ENCODE data around the gene NHERF1.

The NHERF1 gene

DNA sequence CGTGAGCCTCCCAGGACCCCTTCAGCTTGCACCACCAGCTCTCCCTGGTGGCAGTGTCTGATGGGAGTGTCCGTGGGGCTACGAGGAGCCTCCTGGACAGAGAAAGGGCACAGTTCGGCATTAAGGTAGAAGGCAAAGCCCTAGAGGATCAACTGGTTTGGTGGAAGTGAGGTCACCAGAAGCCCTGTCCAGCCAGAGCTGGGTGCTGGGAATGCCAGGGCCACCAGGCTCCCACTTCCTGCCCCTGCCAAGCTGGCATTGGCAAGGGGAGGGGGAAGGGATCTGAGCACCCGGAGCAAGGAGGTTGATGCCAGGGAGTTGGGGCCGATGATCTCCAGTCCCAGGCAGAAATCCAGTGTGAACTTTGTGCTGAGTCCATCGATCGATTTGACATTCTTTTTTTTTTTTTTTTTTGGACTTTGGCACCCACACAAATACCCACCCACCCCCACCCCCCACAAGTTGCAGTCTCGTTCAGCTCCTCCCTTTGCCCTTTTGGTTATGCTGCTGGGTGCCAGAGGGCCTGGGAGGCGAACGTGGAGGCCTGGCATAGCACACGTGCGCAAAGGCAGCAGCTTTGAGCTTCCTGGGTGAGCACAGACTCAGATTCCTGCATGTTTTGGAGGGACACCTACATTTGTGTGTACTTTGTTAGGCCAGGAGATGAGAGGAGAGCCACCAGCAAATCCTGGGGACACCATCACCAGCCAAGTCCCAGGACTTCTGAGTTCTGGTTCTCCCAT, 2.1 kb downstream of the NHERF1 start:
- no peak for DNase-seq

DNA sequence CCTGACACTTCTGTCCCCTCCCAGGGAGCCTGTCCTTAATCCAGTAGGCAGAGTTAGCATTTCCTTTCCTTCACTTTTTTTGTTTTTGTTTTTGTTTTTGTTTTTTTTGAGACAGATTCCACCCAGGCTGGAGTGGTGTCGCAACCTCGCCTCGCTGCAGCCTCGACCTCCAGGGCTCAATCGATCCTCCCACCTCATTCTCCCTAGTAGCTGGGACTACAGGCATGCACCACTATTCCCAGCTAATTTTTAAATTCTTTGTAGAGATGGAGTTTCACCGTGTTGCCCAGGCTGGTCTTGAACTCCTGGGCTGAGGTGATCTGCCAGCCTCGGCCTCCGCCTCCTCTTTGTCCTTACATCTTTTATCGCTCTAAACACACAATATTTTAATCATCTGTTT, 4.0 kb downstream of the NHERF1 start:
- DNase-seq, result no peak

DNA sequence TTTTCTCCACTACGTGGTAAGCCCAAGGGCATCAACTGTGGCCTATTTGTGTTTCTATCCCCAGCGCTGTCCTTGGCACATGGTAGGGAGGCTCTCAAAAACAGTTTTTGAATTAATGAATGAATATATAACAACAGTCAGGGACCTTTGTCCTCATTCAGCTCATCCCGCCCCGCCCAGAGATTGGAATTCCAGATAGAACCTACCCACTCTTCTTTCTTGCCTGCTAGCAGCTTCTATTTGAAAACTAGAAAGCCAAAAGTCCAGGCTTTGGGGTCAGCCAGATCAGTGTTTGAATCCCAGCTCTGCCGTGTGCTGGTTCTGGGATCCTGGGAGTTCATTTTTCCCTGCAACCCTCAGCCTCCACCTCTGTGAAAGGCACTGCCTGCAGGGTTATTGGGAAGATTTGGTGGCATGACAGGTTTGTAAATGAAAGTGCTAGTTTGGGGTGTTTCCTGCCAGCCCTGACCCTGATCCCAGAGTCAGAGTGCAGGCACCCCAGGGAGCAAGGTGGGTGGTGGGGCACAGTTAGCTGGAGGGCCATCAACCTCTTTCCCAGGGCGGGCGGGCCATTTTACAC, 4.5 kb downstream of the NHERF1 start:
- no peak for DNase-seq

DNA sequence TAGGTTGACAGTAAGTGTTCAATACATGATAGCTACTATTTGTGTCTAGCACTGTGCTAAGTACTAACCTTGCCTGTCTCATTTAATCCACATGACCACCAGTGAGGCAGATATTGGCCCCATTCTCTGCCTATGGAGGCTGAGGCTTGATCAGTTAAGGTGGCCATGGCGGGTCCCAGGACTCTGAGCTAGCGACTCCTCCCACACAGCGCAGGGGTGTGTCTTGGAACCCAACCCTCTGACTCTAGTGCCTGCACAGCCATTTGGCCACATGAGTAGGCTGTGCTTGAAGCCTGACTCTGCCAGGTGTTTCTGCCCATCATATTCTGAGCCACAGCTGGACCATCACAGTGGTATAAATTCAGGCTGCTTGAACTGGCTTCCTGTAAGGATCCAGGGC, 6.4 kb downstream of the NHERF1 start:
- DNase-seq, result no peak

DNA sequence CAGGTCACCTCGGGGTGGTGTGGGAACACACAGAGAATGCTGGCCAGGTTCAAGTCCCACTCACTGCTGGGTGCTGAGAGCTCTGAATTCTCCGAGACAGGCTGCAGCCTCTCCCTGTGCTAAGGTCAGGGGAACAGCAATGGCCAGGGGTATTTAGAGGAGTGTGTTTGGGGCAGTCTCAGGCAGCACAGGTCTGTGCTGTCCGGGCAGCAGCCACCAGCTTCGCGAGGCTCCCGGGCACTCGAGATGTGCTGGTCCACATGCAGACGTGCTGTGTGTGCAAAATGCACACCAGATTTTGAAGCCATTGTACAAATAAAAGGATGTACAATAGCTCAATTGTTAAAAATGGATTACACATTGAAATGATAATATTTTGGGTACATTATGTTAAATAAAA, 7.1 kb downstream of the NHERF1 start:
- DNase-seq, result no peak

DNA sequence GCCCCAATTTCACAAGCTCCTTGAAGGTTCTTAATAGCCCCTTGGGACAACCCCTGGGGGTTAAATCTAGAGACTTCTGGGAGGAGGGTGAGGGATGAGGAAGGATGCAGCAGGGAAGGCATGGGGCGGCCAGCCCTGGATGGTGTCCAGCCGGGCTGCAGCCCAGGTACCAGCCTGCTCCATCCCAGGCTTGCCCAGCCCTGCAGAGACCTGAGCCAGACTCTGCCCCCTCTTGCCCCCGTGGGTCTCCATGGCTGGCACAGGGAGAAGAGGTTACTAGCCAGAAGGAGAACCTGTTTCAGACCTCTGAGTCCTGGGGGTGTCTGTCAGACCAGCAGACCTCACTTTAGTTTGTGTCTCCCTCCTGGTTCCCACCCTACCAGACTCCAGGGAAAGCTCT, 8.5 kb downstream of the NHERF1 start:
- no peak for DNase-seq

DNA sequence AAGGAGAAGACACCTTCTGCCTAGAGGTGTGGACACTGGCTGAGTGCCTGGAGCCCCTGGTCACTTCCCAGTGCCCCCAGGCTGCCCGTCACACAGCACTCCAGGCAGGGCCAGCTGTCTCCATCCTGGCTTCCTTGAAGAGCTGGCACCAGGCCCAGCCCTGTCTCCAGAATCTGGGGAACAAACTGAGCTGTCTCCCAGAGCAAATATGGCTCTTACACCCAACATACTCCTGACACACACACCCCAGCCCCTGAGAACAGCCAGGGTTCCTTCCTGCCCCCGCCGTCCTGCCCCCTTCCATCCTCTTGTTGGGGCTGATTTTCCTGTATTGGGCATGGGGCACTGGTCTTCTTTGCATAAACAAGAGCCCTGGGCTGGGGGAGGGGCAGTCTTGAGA, 9.1 kb downstream of the NHERF1 start:
- DNase-seq, result no peak

DNA sequence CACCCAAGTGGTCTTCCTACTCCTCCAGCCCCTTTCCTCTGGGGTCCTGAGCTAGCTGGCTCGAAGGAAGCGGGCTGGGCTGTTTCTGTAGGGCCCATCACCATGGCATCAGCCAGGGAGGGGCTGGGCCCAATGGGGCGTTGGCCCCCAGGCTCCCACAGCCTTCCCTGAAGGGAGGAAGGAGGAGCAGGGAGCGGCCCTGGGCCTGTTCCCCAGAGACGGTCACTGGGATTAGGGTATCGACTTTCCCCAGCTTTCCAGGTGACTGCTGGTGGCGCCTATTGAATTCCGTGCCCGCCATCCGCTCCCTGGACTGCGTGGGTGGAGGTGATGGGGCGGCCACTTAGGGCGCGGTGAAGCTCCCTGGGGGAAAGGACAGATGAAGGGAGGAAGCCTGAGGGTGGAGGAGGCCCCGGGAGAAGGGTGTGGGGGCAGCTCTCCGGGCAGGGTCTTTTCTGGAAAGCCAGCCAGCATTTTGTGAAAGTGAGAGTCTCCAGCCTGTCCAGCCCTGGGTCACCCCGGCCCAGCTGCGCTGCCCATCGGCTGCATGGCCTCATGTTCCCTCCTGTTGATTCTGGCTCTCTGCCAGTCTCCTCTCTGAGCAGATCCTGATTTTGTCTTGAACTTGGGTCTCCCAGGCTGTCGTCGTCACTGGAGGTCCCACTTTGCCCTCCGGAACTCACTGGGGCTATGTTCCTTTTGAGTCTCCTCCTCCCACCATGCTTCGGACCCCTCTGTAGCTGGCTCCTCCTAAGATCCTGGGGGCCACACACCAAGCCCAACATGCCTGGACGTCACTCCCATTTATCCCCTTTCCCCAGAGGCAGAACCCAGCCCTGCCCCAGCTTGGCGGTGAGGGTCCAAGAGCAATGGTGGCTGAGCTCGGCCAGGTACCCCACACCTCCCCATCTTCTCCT, 9.8 kb downstream of the NHERF1 start:
- no peak for DNase-seq

DNA sequence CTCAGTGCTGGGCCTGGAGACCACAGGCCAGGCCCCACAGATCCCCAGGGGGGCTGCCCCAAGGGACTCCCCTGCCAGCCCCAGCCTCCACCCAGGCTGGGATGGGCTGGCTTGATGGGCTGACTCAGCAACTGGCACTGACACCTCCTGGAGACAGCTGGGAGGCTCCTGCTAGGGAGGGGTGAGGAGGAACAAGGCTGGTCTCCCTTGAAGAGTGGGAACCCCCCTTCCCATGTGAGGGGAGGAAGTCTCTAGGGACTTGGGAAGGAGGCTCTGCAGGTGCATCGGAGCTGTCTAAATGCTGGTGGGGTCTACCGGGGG, 10.4 kb downstream of the NHERF1 start:
- DNase-seq, result no peak

DNA sequence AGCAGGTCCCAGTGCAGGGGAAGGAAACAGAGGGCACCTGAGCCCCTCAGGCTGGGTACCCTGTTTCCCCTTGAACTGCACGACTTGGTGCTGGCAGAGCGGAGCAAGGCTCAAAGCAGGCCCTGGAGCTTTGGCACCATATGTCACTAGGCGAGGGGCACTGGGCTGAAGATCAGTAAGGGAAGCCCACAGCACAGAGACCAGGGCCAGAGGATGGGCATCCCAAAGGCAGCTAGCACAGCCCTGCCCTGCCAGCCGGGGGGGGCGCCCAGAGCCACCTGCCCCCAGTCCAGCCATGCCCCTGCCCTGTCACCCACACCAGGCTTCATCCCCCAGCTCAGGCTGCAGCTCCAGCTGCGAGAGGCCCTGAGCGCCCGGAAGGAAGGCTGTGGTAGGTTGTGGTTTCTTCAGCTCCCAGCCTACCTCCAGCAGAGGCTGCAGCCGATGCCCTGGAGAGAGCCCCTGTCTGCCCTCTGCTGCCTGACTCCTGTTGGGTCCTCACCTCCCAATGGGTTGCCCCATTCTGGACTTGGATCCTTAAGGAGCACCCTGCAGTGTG, 10.9 kb downstream of the NHERF1 start:
- DNase-seq, result no peak

DNA sequence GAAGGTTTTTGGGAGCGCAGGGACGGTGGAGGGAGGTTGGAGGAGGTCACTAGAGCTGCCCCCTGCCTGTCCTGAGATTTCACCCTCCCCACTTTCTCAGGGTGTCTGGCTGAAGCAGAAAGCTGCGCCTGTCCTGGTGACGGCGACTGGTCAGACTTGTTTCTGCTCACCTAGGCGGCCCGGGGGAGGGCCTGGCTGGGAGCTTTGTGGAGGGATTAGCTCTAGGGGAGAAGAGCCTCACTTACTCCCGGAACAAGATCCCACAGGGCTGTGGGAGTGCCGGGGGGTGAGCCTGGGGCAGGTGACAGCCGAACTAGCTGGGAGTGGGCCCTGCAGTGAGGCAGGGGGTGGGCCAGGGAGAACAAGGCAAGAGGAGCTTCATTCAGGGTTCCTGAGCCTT, 11.5 kb downstream of the NHERF1 start:
- no peak for DNase-seq

DNA sequence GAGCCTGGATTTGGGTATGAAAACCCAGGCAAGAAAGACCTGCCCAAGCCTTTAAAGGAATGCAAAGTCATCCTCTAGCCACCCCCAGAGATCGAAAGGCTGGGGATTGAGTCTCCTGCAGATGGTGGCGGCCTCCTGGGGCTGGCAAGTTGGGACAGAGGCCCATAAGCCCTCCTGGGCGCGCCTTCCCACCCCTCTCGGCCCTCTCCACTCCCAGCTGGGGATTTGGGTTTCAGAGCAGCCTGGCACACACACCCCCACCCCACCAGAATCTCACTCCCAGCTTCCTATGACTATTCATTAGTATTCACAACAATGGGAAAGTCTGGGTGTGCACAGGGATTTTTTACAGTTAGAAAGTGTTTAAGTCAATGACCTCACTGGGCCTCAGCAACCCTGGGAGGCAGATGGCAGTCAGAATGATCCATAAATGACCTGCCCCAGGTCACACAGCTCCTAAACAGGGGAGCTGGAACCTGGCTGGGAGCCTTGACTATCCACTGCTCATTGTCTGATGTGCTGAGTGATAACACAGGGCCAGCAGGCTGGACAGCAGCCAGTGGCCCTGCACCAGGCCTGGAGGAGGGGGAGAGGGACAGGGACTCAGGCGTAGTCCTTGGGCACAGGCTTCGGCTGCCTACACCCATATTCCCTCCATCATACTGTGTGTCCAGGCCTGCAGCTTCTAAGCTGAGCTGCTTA, 12.1 kb downstream of the NHERF1 start:
- DNase-seq, result no peak

DNA sequence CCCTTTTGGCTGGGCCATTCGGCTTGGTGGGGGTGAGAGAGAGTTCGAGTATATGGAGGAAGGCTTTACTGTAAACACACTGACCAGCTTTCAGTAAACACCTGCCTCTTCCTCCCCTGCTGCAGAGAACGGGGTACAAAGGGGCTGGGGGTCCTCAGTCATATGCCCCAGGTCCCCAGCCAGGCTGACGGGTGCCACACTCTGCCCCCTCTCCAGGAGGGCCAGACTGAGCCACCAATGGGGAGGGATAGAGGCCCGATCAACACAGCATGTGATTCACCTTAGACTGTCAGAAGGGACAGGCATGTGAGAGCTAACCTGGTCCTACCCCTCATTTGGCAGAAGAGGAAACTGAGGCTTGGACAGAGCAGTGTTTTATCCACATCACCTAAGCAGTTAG, 13.0 kb downstream of the NHERF1 start:
- no peak for DNase-seq

DNA sequence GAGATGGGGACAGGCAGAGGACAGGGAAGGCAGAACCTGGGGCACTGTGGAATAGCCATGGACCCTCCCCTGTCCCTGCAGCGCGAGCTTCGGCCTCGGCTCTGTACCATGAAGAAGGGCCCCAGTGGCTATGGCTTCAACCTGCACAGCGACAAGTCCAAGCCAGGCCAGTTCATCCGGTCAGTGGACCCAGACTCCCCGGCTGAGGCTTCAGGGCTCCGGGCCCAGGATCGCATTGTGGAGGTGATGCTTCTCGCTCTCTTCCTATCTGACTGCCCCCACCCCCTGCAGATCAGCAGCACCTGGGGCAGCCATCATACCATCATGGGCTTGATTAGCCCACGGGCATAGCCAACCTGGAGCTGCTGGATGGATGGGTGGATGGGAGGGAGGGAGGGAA, 13.5 kb downstream of the NHERF1 start:
- no peak for DNase-seq

DNA sequence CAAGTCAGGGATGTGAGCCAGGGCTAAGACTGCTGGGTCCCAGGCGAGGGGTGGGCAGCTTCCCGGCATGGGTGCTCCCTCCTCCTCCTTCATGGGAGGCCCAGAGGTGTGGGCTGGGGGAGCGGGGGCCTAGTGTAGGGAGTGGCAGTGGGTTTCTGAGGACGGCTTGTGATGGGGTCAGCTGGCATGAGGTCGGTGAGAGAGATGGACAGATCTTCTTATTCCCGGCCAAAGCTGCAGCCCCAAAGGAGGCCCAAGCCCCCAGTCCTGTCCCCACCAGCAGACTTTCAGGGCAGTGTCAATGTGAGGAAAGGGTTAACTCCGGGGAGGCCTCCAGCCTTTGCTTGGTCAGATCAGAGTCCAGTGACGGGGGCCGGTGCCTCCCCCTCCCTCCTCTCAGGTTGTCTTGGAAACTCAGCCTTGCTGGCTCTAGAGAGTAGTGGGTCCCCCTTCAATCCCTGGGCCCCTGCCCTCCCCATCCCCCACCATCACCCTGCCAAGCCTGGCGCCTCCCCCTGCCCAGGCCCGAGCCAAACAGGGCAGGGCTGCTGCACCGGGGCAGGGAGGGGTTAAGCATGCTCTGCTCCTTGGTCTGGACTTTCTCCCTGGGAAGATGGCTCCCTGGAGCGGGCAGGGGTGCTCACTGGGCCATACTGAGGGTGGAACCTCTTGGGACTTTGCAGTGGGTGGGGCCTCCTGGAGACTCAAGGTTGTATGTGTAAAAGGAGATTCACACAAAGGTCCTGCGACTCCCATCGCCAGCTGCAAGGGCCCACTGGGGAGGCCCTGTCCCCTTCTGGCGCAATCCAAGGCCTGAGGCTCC, 15.3 kb downstream of the NHERF1 start:
- no peak for DNase-seq

DNA sequence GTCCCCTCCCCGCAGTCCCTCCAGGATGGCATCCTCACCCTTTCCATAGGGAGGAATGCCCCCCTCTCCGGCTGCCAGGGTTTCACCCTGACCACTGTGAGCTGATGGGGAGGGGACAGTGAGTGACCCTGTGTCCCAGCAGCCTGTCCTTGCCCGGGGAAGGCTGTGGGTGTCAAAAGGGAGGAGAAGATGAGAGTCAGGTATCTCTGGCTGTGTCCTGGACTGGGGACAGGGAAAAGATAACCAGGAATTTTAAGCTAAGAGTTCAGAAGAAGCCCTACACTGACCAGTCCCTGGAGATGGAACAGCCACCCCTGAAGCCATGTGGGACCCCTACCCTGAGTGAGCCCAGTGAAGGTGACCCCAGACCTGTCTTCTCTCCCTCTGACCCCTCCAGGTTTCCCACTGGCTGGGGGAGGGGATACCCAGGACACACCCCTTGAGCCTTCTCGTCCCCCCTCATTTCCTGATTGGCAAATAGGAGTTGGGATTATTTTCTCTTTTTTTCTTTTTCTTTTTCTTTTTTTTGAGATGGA, 16.4 kb downstream of the NHERF1 start:
- DNase-seq, result no peak

DNA sequence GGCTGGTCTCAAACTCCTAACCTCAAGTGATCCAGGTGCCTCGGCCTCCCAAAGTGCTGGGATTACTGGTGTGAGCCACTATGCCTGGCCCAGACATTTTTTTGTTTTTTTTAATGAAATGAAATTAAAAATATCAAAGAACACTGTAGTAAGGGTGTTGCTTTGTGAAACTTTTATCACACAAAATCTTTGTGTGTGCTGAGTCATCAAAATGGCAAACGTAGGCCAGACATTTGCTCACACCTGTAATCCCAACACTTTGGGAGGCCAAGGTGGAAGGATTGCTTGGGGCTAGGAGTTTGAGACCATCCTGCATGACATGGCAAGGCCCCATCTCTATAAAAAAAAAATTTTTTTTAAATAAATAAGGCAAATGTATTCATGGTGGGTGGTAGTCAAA, 18.0 kb downstream of the NHERF1 start:
- no peak for DNase-seq

DNA sequence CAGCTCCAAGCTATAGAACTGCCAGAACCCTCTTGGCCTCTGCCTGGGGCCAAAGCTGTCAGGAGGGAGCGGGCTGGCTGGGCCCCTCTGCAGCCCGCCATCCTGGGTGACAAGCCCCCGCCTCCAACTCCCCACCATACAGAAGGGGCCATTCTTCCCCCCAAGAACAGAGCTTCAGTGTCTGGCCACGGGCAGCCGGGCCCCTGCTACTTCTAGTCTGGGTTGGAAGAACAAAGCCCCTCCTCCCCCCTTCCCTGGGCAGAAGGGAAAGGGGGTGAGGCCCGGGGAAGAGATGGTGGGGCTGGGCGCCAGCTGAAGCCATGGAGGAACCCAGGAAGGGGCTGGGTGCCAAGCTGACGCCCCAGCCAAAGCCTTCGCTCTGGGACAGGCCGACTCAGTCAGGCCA, 18.7 kb downstream of the NHERF1 start:
- DNase-seq, result no peak

DNA sequence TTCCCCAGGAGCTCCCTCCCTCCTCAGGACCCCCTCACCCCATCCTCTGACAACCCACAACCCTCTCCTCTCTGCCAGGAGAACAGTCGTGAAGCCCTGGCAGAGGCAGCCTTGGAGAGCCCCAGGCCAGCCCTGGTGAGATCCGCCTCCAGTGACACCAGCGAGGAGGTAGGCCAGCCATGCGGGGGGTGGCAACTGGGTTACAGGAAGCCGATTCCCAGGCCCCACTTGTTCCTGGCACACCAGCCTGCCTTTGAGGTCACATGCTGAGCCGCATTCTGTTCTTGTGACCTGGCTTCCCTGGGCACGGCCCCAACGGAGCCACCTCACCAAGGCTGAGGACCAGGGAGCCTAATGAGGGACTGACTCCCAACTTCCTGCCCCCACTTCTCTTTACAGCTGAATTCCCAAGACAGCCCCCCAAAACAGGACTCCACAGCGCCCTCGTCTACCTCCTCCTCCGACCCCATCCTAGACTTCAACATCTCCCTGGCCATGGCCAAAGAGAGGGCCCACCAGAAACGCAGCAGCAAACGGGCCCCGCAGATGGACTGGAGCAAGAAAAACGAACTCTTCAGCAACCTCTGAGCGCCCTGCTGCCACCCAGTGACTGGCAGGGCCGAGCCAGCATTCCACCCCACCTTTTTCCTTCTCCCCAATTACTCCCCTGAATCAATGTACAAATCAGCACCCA, 19.8 kb downstream of the NHERF1 start:
- no peak for DNase-seq

DNA sequence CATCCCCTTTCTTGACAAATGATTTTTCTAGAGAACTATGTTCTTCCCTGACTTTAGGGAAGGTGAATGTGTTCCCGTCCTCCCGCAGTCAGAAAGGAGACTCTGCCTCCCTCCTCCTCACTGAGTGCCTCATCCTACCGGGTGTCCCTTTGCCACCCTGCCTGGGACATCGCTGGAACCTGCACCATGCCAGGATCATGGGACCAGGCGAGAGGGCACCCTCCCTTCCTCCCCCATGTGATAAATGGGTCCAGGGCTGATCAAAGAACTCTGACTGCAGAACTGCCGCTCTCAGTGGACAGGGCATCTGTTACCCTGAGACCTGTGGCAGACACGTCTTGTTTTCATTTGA, 20.3 kb downstream of the NHERF1 start:
- no peak for DNase-seq

DNA sequence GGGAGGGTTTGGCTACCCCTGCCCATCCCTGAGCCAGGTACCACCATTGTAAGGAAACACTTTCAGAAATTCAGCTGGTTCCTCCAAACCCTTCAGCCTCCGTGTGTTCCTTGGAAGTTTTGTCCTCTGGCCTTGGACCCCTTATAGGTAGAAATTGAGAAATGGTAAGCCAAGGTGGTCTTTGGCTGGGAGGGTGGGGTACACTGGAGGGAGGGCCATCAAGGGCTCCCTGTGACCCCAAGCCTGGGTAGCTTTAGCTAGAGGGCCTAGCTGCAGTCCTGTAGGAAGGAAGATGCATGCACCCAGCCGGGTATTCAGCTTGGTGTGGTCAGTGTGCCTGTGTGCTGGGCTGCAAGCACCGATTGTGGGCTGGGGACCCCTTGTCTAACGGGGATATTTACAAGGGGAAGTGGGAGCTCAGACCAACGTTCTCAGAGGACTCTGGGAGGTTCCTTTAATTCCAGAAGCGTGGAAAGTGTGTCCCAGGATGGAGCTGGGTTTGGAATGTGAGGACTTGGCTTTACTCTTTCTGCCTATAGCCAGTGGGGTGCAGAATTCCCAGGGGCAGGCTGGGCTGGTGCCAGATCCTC, 20.9 kb downstream of the NHERF1 start:
- DNase-seq, result no peak
